GM12892 (cell line): ENCODE data around the gene NME5. TPM values are rescaled to one million over a fixed set of nuclear protein-coding genes. Genes with fewer than 3 reads are reported as not detected.

Experiments used
- DNase-seq: peaks from one replicate; pipeline ENCODE4 v3.0.0; 2011; ENCODE audit not compliant: insufficient read length
- FAIRE-seq: peaks from 2 replicates; lab custom pipeline; 2011; peaks lifted over from hg19 to GRCh38; lab: Jason Lieb, UNC
- POLR2A ChIP-seq: IDR thresholded peaks from 2 replicates; pipeline ENCODE4 v1.6.1; 2011; ENCODE audit warnings: low read depth, low read length, control low read depth
- POLR2AphosphoS5 ChIP-seq: IDR thresholded peaks from 2 replicates; pipeline ENCODE4 v1.6.1; 2011; ENCODE audit warnings: low read depth, low read length, control low read depth
- TAF1 ChIP-seq: IDR thresholded peaks from 2 replicates; pipeline ENCODE4 v1.6.1; 2011; ENCODE audit warnings: low read depth, mild to moderate bottlenecking, control low read depth, low read length, borderline replicate concordance
- polyA plus RNA-seq: library from polyadenylated mRNA; unstranded; fragments of >200 nt; gene quantifications from one replicate; pipeline ENCODE4 v1.2.1, GENCODE V29; 2012; ENCODE audit warnings: missing spikeins, inconsistent platforms; ENCODE audit not compliant: missing spikeins

The NME5 gene
- 0.68 TPM for polyA plus RNA-seq

- TF ChIP-seq POLR2AphosphoS5 (no peak), TAF1 (no peak), POLR2A (no peak)
- FAIRE-seq (peak; percentile 44), DNase-seq (peak; percentile 29)
Observed at GRCh38 chr5:138138949-138139780, at the start of gene NME5. Gene NME5, minus strand, starts transcription at chr5:138139428. Its CDS starts 648 bp downstream, at chr5:138138780.

GRCh38 chr5:138188626-138189025, 49.4 kb upstream of the NME5 start:
- DNase-seq (no peak), FAIRE-seq (no peak)
- TF ChIP-seq TAF1 (no peak), POLR2AphosphoS5 (no peak), POLR2A (no peak)

GRCh38 chr5:138186002-138186447, 46.8 kb upstream of the NME5 start:
- no peak for DNase-seq
- no peak for TF ChIP-seq TAF1
- TF ChIP-seq POLR2AphosphoS5, result peak; percentile 52; the same call in 1 of the 2 replicates
- TF ChIP-seq POLR2A, result no peak
- no peak for FAIRE-seq

- no peak for FAIRE-seq
- no peak for TF ChIP-seq POLR2A
- TF ChIP-seq TAF1, result no peak
- TF ChIP-seq POLR2AphosphoS5, result no peak
Observed at GRCh38 chr5:138182808-138183207, 43.6 kb upstream of the NME5 start.

GRCh38 chr5:138180841-138181240, 41.6 kb upstream of the NME5 start:
- FAIRE-seq (no peak), DNase-seq (no peak)
- TF ChIP-seq POLR2AphosphoS5 (no peak), TAF1 (no peak), POLR2A (no peak)

More at GRCh38 chr5:138182808-138183207, 43.6 kb upstream of the NME5 start:
- no peak for DNase-seq

- FAIRE-seq, result peak; percentile 36
- TF ChIP-seq POLR2AphosphoS5, result no peak
- DNase-seq, result no peak
Observed at GRCh38 chr5:138180183-138180782, 41.1 kb upstream of the NME5 start.

- FAIRE-seq (no peak), DNase-seq (no peak)
- no peak for TF ChIP-seq POLR2AphosphoS5
- TF ChIP-seq TAF1, result no peak
- TF ChIP-seq POLR2A, result no peak
Observed at GRCh38 chr5:138179277-138179857, 40.1 kb upstream of the NME5 start.

- DNase-seq (peak; percentile 61), FAIRE-seq (peak; percentile 90)
- peak; percentile 84 for TF ChIP-seq POLR2AphosphoS5
- TF ChIP-seq POLR2A, result peak; percentile 82
- TF ChIP-seq TAF1, result 0 out of 2 replicates have a peak, but pooled peaks have one; percentile 74
Observed at GRCh38 chr5:138178516-138179276, 39.5 kb upstream of the NME5 start, which contains the start of the genes BRD8 and KIF20A. Gene BRD8, minus strand, starts transcription at chr5:138178630. Its CDS starts 16 bp downstream, at chr5:138178614. Gene KIF20A, plus strand, starts transcription at chr5:138179112. Its CDS starts 569 bp downstream, at chr5:138179681.

- FAIRE-seq (no peak), DNase-seq (no peak)
- TF ChIP-seq POLR2AphosphoS5 (no peak), TAF1 (no peak), POLR2A (no peak)
Observed at GRCh38 chr5:138177941-138178515, 38.8 kb upstream of the NME5 start.

GRCh38 chr5:138170299-138170698, 31.1 kb upstream of the NME5 start:
- no peak for TF ChIP-seq POLR2AphosphoS5
- TF ChIP-seq POLR2A, result no peak
- no peak for TF ChIP-seq TAF1
- FAIRE-seq (no peak), DNase-seq (no peak)
